ENCODE measurements around the gene DTX3.
"Not testable (repeated sequence)": the region's sequence is repeated elsewhere in the genome, so short reads cannot be mapped to it uniquely, and the experiment has no call there.

Gene DTX3, protein sequence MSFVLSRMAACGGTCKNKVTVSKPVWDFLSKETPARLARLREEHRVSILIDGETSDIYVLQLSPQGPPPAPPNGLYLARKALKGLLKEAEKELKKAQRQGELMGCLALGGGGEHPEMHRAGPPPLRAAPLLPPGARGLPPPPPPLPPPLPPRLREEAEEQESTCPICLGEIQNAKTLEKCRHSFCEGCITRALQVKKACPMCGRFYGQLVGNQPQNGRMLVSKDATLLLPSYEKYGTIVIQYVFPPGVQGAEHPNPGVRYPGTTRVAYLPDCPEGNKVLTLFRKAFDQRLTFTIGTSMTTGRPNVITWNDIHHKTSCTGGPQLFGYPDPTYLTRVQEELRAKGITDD
- 26.3 to 50.4 (median 28.9) reads per million in 9 experiments for total RNA-seq

DNA sequence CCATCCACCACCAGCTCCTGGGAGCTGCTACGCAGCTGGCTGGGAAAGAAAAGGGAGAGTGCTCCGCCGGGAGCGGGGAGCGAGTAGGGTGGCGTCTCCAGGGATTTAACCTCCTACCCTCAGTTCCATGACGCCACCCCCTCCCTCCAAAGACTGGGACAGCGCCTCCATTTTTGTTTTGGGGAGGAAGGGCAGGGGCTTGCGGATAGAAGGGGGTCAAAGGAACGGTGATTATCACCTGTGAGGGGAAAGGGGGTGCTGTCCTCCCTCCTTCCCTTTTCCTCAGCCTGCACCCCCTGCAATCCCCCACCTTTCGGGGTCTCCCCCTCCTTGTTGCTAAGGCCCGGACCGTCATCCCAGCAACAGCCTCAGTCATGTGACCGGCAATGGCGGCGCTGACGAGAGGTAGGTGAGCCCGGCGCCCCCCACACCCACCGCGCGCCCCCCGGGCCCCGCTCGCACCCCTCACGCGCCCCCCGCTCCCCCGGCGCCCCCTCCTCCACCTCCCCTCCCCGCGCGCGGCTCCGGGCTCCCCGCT lies at the start of gene DTX3:
TSS of gene DTX3 (plus strand) at position 371 of the 538 bp plus-strand sequence. CDS start 1,694 bp downstream, outside the sequence.
- peak; percentile 73 for ATAC-seq (replicated peaks)
- peak in 1 of 3 experiments; percentile 21 for DNase-seq
- peaks cover 21 to 28% of the 10 kb centered on the region in 2 donors for H3K4me1 Mint-ChIP-seq (ENCODE audit: low read depth in 2 of 2)
- H3K27me3 Mint-ChIP-seq = no peaks in the 10 kb centered on the region
- H3K4me3 Mint-ChIP-seq = peak within 1 kb of the TSS; percentile 81 to 82
- peaks cover 22% of the 10 kb centered on the region for H3K36me3 Mint-ChIP-seq (ENCODE audit: insufficient read depth)
- H3K9me3 Mint-ChIP-seq = no peaks in the 10 kb centered on the region
- H3K27ac Mint-ChIP-seq = peak within 1 kb of the TSS; percentile 84 to 89

DNA sequence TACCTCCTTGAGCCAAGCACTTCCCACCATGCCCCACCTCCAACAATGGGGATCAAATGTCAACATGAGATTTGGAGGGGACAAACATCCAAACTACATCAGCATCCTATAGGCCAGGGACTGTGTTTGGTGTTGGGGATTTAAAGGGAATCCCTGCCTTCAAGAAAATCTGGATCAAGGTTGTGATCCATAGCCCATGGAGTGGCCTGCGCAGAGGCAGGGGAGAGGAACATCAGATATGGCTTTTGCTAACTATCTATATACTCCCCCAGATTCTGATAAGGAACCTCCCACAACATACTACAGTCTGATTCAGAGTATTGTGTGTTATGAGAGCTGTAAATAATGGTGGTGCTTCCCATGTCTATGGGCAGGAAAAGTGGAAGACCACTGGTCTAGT lies 49.7 kb upstream of the DTX3 start:
- no peak for DNase-seq
- Mint-ChIP-seq H3K27ac (no peak overlapping the region), H3K4me3 (no peak overlapping the region), H3K4me1 (ENCODE audit: low read depth in 2 of 2) (peaks cover 7 to 8% of the 10 kb centered on the region in 2 donors), H3K36me3 (ENCODE audit: insufficient read depth) (peaks cover 4% of the 10 kb centered on the region), H3K9me3 (no peaks in the 10 kb centered on the region), H3K27me3 (peaks cover 8% of the 10 kb centered on the region in 2 donors)
- ATAC-seq (replicated peaks) = no peak

DNA sequence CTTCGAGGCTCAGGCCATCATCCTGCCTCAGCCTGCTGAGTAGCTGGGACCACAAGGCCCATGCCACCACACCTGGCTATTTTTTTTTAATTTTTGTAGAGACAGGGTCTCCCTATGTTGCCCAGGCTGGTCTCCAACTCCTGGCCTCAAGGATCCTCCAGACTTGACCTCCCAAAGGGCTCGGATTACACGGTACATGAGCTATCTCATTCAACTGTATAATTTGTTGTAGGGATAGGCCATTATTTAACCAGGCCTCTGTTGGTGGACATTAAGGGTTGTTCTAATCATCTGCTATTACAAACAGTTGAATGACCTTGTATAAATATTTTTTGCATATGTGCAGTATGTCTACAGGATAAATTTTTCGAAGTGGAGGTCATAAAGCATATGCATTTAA lies 45.8 kb upstream of the DTX3 start:
- no peak overlapping the region for H3K4me3 Mint-ChIP-seq
- DNase-seq (no peak), ATAC-seq (replicated peaks) (no peak)
- H3K27ac Mint-ChIP-seq = no peak overlapping the region
- no peaks in the 10 kb centered on the region for H3K4me1 Mint-ChIP-seq (ENCODE audit: low read depth in 2 of 2)
- H3K9me3 Mint-ChIP-seq = no peaks in the 10 kb centered on the region
- peaks cover 2 to 18% of the 10 kb centered on the region in 2 donors for H3K27me3 Mint-ChIP-seq
- peaks cover 4% of the 10 kb centered on the region for H3K36me3 Mint-ChIP-seq (ENCODE audit: insufficient read depth)

DNA sequence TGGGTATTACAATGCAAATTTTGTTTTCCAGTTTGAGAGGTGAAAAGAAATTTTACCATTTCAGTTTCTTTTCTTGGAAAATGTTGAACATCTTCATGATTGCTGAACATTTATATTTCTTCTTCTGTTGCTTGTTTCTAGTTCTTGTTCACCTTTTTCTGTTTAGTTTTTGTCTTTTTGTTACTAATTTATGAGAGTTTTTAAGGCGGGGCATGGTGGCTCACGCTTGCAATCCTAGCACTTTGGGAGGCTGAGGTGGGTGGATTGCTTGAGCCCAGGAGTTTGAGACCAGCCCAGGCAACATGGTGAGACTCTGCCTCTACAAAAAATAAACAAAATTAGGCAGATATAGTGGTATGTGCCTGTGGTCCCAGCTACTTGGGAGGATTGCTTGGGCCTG lies 44.1 kb upstream of the DTX3 start:
- DNase-seq = no peak
- H3K9me3 Mint-ChIP-seq = no peaks in the 10 kb centered on the region

DNA sequence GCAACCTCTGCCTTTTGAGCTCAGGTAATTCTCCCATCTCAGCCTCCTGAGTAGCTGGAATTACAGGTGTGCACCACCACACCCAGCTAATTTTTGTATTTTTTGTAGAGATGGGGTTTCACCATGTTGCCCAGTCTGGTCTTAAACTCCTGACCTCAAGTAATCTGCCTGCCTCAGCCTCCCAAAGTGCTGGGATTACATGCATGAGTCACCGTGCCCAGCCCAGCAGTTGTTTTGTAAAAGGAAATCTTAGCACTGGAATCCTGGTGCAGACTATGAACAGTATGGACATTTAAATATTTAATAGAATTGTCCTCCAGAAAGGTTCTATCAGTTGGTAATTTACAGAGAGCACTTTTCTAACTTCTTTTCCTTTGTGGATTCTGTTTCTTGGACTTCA lies 43.5 kb upstream of the DTX3 start:
- ATAC-seq (replicated peaks); H3K9me3 Mint-ChIP-seq; DNase-seq; H3K27ac Mint-ChIP-seq; H3K4me1 Mint-ChIP-seq (ENCODE audit: low read depth in 2 of 2); H3K36me3 Mint-ChIP-seq (ENCODE audit: insufficient read depth); H3K4me3 Mint-ChIP-seq: not testable (repeated sequence)
- peaks cover 13 to 24% of the 10 kb centered on the region in 2 donors for H3K27me3 Mint-ChIP-seq

More for the DNA sequence above, 44.1 kb upstream of the DTX3 start:
- H3K36me3 Mint-ChIP-seq (ENCODE audit: insufficient read depth) = peaks cover 4% of the 10 kb centered on the region
- H3K4me1 Mint-ChIP-seq (ENCODE audit: low read depth in 2 of 2) = no peaks in the 10 kb centered on the region
- H3K27me3 Mint-ChIP-seq = peaks cover 13 to 24% of the 10 kb centered on the region in 2 donors
- no peak for ATAC-seq (replicated peaks)
- no peak overlapping the region for H3K27ac Mint-ChIP-seq
- H3K4me3 Mint-ChIP-seq = no peak overlapping the region

DNA sequence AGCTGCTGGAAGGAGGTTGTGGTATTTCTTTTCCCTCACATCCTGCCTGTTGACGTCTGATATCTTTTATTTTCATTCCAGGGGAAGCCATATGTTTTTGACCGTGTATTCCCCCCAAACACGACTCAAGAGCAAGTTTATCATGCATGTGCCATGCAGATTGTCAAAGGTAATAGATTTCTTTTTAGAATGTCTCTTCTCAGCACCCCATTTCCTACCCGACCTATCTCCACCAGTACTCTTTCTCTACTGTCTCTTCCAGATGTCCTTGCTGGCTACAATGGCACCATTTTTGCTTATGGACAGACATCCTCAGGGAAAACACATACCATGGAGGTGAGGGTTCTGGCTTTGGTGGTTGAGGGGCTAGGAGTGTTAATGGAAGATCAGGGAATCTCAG lies 41.3 kb upstream of the DTX3 start:
- H3K4me1 Mint-ChIP-seq (ENCODE audit: low read depth in 2 of 2) = no peaks in the 10 kb centered on the region
- DNase-seq (no peak), ATAC-seq (replicated peaks) (no peak)
- no peak overlapping the region for H3K27ac Mint-ChIP-seq
- H3K36me3 Mint-ChIP-seq (ENCODE audit: insufficient read depth) = no peaks in the 10 kb centered on the region
- no peak overlapping the region for H3K4me3 Mint-ChIP-seq
- H3K9me3 Mint-ChIP-seq = no peaks in the 10 kb centered on the region
- H3K27me3 Mint-ChIP-seq = peaks cover 17 to 24% of the 10 kb centered on the region in 2 donors

DNA sequence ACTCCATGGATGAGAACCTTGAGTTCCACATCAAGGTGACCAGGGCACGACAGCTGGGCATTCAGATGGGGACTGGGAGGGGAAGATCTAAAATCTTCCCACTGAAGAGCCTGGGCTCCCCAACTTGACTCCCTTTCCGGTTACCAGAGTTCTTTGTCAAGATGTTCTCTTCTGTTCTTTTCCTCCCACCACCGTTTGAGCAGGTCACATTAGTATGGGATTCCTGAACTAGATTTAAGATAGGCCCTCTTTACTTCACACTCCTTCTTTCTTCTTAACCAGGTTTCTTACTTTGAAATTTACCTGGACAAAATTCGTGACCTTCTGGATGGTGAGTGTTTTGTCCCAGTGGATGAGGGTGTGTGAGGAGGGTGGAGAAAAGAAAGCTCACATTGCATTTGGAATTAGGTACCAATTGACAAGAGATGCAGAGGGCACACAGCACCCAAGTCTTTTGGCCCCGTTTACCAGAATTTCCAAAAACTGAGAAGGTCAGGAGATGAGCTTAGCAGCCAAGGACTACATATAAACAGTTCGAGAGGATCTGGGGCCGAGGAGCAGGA lies 40.4 kb upstream of the DTX3 start:
- no peaks in the 10 kb centered on the region for H3K4me1 Mint-ChIP-seq (ENCODE audit: low read depth in 2 of 2)
- no peak overlapping the region for H3K4me3 Mint-ChIP-seq
- no peak overlapping the region for H3K27ac Mint-ChIP-seq

DNA sequence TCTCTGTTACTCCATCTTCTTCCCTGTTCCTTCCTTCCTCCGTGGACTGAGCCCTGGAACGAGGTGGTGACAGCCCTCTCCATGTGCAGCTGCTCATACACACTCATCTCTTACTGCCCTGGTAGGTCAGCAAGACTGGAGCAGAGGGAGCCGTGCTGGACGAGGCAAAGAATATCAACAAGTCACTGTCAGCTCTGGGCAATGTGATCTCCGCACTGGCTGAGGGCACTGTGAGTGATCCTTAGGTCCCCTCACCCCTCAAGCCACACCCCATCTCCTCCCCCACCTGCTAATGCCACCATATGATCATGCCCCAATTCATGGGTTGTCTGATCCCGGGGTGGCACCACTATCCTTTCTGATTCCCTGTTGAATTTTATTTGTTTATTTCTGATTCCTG lies 35.8 kb upstream of the DTX3 start:
- Mint-ChIP-seq H3K4me3 (no peak overlapping the region), H3K27ac (no peak overlapping the region), H3K9me3 (no peaks in the 10 kb centered on the region), H3K27me3 (peaks cover 24 to 33% of the 10 kb centered on the region in 2 donors), H3K4me1 (ENCODE audit: low read depth in 2 of 2) (no peaks in the 10 kb centered on the region), H3K36me3 (ENCODE audit: insufficient read depth) (peaks cover 3% of the 10 kb centered on the region)
- DNase-seq (no peak), ATAC-seq (replicated peaks) (no peak)

More for the DNA sequence above, 40.4 kb upstream of the DTX3 start:
- Mint-ChIP-seq H3K9me3 (no peaks in the 10 kb centered on the region), H3K27me3 (peaks cover 26 to 28% of the 10 kb centered on the region in 2 donors), H3K36me3 (ENCODE audit: insufficient read depth) (no peaks in the 10 kb centered on the region)
- DNase-seq = no peak
- ATAC-seq (replicated peaks) = no peak

DNA sequence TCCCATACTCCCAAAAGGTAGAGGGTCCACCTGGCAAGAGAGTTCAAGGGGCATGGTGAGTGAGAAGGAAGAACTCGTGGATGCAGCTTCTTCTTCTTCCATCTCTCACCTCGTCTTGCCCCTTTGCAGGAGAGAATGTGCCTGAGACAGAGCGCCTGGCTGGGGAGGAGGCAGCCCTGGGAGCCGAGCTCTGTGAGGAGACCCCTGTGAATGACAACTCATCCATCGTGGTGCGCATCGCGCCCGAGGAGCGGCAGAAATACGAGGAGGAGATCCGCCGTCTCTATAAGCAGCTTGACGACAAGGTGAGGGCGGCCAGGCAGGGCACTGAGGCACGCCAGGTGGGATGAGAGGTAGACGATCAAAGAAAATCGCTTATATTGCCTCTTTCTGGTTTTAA lies 34.8 kb upstream of the DTX3 start:
- no peaks in the 10 kb centered on the region for H3K4me1 Mint-ChIP-seq (ENCODE audit: low read depth in 2 of 2)
- H3K27me3 Mint-ChIP-seq = peaks cover 14 to 23% of the 10 kb centered on the region in 2 donors
- no peak overlapping the region for H3K4me3 Mint-ChIP-seq
- DNase-seq (no peak), ATAC-seq (replicated peaks) (no peak)
- H3K9me3 Mint-ChIP-seq = no peaks in the 10 kb centered on the region
- H3K27ac Mint-ChIP-seq = no peak overlapping the region
- peaks cover 3% of the 10 kb centered on the region for H3K36me3 Mint-ChIP-seq (ENCODE audit: insufficient read depth)

DNA sequence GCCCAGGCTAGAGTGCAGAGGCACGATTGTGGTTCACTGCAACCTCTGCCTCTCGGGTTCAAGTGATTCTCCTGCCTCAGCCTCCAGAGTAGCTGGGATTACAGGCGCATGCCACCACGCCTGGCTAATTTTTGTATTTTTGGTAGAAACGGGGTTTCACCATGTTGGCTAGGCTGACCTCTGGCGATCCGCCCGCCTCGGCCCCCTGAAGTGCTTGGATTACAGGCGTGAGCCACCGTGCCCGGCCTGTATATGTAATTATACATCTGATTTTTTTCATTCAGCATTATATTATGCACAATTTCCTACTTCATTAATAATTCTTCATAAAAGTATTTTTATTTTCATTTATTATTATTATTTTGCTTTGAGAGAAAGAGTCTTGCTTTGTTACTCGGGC lies 34.2 kb upstream of the DTX3 start:
- not testable (repeated sequence) for H3K4me3 Mint-ChIP-seq; DNase-seq; H3K27ac Mint-ChIP-seq; H3K36me3 Mint-ChIP-seq (ENCODE audit: insufficient read depth); H3K9me3 Mint-ChIP-seq; ATAC-seq (replicated peaks); H3K4me1 Mint-ChIP-seq (ENCODE audit: low read depth in 2 of 2)
- H3K27me3 Mint-ChIP-seq = peaks cover 10 to 21% of the 10 kb centered on the region in 2 donors

DNA sequence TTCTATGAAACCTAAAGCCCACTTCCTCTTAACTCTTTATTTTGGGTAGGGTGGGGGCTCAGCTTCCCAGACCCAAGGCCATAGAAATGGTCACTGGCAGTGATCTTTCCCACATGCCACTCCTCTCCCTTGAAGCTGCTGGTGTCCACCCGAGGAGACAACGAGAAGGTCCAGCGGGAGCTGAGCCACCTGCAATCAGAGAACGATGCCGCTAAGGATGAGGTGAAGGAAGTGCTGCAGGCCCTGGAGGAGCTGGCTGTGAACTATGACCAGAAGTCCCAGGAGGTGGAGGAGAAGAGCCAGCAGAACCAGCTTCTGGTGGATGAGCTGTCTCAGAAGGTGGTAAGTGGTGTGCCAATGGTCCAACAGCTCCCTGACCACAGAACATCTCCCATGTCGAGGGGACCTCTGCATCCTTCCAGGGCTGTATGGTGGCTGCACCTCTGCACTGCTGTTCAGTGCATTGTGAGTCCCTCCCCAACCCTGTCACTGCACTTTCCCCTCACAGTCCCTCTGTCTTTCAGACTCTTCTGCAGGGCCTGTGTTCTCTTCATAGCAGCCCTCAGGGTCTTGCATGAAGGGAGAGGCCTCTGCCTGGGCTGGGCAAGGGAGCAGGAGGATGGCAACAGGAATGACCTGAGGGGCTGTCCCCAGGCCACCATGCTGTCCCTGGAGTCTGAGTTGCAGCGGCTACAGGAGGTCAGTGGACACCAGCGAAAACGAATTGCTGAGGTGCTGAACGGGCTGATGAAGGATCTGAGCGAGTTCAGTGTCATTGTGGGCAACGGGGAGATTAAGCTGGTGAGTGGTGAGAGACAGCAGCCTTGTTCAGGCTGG lies 32.5 kb upstream of the DTX3 start:
- H3K4me3 Mint-ChIP-seq = no peak overlapping the region
- H3K36me3 Mint-ChIP-seq (ENCODE audit: insufficient read depth) = peaks cover 6% of the 10 kb centered on the region
- peaks cover 10 to 21% of the 10 kb centered on the region in 2 donors for H3K27me3 Mint-ChIP-seq
- ATAC-seq (replicated peaks) (no peak), DNase-seq (no peak)
- H3K27ac Mint-ChIP-seq = no peak overlapping the region
- H3K9me3 Mint-ChIP-seq = no peaks in the 10 kb centered on the region
- no peaks in the 10 kb centered on the region for H3K4me1 Mint-ChIP-seq (ENCODE audit: low read depth in 2 of 2)

DNA sequence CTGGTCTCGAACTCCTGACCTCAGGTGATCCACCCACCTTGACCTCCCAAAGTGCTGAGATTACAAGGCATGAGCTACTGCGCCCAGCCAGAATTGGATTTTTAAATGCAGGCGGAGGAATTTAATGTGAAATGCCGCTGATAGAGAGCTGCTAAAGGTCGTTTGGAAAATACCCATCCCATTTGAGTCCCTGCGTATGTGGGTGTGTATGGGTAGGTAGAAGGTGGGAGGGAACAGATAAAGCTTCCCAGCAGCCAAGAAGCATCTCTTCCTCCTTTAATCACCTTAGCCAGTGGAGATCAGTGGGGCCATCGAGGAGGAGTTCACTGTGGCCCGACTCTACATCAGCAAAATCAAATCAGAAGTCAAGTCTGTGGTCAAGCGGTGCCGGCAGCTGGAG lies 29.8 kb upstream of the DTX3 start:
- Mint-ChIP-seq H3K9me3 (no peaks in the 10 kb centered on the region), H3K27ac (no peak overlapping the region), H3K4me3 (no peak overlapping the region), H3K27me3 (peaks cover 1% of the 10 kb centered on the region in 2 donors), H3K36me3 (ENCODE audit: insufficient read depth) (peaks cover 6% of the 10 kb centered on the region), H3K4me1 (ENCODE audit: low read depth in 2 of 2) (no peaks in the 10 kb centered on the region)
- DNase-seq (no peak), ATAC-seq (replicated peaks) (no peak)

All from effector memory CD8-positive, alpha-beta T cell (primary cell).